Pancreas (tissue), 10 donors: ENCODE measurements around the gene SF3A1. TPM values are rescaled to one million over a fixed set of nuclear protein-coding genes. Genes with fewer than 3 reads are reported as not detected.
"Not testable (repeated sequence)": the region's sequence is repeated elsewhere in the genome, so short reads cannot be mapped to it uniquely, and the experiment has no call there.

ENCODE experiments used
- ATAC-seq, 4 donors: fragments of 200-7000 bp; cut with Tn5 transposase; one replicate each; pipeline versions ENCODE4 v1.8.0 to v1.9.1; 2020; ENCODE audit warnings: mild to moderate bottlenecking in 4 of 4, moderate library complexity in 4 of 4
- DNase-seq, 6 donors: peaks; one replicate each; pipeline ENCODE4 v3.0.0-alpha.2; 2020
- FAIRE-seq: peaks from 2 replicates; lab custom pipeline; 2012; peaks lifted over from hg19 to GRCh38; lab: Jason Lieb, UNC
- H3K27ac ChIP-seq, 4 donors: fragments of 200-600 bp; sonication (generic); 1 replicate in 3 of 4; 2 replicates in 1 of 4; pipeline versions ENCODE4 v1.5.0 to v1.8.0; 2020
- H3K27me3 ChIP-seq, 4 donors: fragments of 200-600 bp; one replicate each; pipeline ENCODE4 v1.8.0; 2021
- H3K36me3 ChIP-seq, 3 donors: fragments of 200-600 bp; sonication (generic) in 1 of 3; one replicate each; pipeline versions ENCODE4 v1.5.0 to v1.8.0; 2020 to 2021
- H3K4me1 ChIP-seq, 3 donors: fragments of 200-600 bp; one replicate each; pipeline ENCODE4 v1.8.0; 2021
- H3K4me3 ChIP-seq, 4 donors: fragments of 200-600 bp; sonication (generic) in 2 of 4; one replicate each; pipeline versions ENCODE4 v1.5.0 to v1.8.0; 2020 to 2021
- H3K9me3 ChIP-seq, 4 donors: fragments of 200-600 bp; one replicate each; pipeline ENCODE4 v1.8.0; 2021
- CTCF ChIP-seq, 4 donors: fragments of 200-600 bp; sonication (generic) in 3 of 4; IDR thresholded peaks; one replicate each; pipeline versions ENCODE4 v1.5.0 to v1.8.0; 2021; ENCODE audit warnings: antibody characterized with exemption in 4 of 4
- WGBS, 2 donors: extraction: QIAGEN DNeasy Blood & Tissue Kit; methylation state at CpG; one replicate each; pipeline ENCODE4 v1.1.7; 2013; 5-methylcytosine and 5-hydroxymethylcytosine counted together
- intact Hi-C, 3 donors: fragments of 100-400 bp; cut with DNase I; formaldehyde crosslinking; loops; one replicate each; pipeline versions ENCODE4 v1.11.1 to v1.14.2; 2022
- polyA plus RNA-seq, 2 donors: library from polyadenylated mRNA; stranded (reverse); fragments of 200-250 nt; gene quantifications; one replicate each; pipeline ENCODE4 v1.2.3, GENCODE V29; 2013
- total RNA-seq, 6 donors: library from RNA; stranded (reverse); fragmentation: NEBNext Ultra II Directional in 4 of 6; extraction: Animal tissue kit (Norgen Biotek cat#: 25700) in 4 of 6; gene quantifications; one replicate each; pipeline versions ENCODE4 v1.2.1 to v1.2.4, GENCODE V29; 2021 to 2023
- donor health status: healthy with polysubstance abuse.
- donor health status: DM: no; HTN: no; CAD: no; lungs with moderate emphysema.
- donor health status: DM: no; HTN: no; CAD: no.
- donor health status: control.
- donor health status: control.
- donor health status: Bipolar disorder and iron deficiency.
- donor health status: DM: yes; HTN: yes; CAD: no.
- donor health status: DM: no; HTN: no; CAD: no.
- donor health status: DM: no; HTN: no; CAD: no.
- donor health status: DM: yes; HTN: yes; CAD: no.

SF3A1 gene
- total and polyA plus RNA-seq, 8 donors, result 19.2 to 102 (median 85.8) TPM

- H3K4me1 ChIP-seq, result peaks cover 0 to 5% (median 0%) of the 10 kb centered on the region in 3 donors
- DNase-seq (no peak), FAIRE-seq (no peak), ATAC-seq (no peak)
- H3K36me3 ChIP-seq, result no peaks in the 10 kb centered on the region
- no peak overlapping the region for H3K4me3 ChIP-seq
- TF ChIP-seq CTCF (IDR thresholded peaks at IDR 0.05), result no peak
- no peaks in the 10 kb centered on the region for H3K9me3 ChIP-seq
- no peaks in the 10 kb centered on the region for H3K27me3 ChIP-seq
- 79 to 86% methylated on average over 5 of the region's 5 CpGs for WGBS, 2 donors
- intact Hi-C loops, result no loop called here
- no peak overlapping the region for H3K27ac ChIP-seq
Observed at GRCh38 chr22:30402028-30402765, 45.5 kb upstream of the SF3A1 start.

DNA sequence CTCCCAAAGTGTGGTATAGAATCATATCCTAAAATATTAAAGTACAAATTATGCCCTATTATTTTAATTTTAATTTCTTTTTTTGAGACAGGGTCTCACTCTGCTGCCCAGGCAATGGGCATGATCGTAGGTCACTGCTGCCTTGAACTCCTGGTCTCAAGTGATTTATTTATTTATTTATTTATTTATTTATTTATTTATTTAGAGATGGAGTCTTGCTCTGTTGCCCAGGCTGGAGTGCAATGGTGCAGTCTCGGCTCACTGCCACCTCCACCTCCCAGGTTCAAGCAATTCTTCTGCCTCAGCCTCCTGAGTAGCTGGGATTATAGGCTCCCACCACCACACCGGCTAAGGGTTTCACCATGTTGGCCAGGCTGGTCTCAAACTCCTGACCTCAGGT, 44.3 kb upstream of the SF3A1 start:
- H3K27me3 ChIP-seq, FAIRE-seq, H3K27ac ChIP-seq, intact Hi-C loops, H3K4me1 ChIP-seq, H3K36me3 ChIP-seq, H3K9me3 ChIP-seq, ATAC-seq, DNase-seq, H3K4me3 ChIP-seq: not testable (repeated sequence)
- 95 to 96% methylated on average over 3 of the region's 3 CpGs for WGBS, 2 donors

GRCh38 chr22:30400159-30400558, 43.5 kb upstream of the SF3A1 start:
- H3K4me3 ChIP-seq, result no peak overlapping the region
- DNase-seq, result no peak
- peaks cover 0 to 5% (median 0%) of the 10 kb centered on the region in 3 donors for H3K4me1 ChIP-seq
- no peak for TF ChIP-seq CTCF (IDR thresholded peaks at IDR 0.05)
- WGBS, 2 donors, result 69 to 75% methylated on average over 1 of the region's 1 CpG
- no peak for FAIRE-seq
- intact Hi-C loops, result no loop called here
- H3K9me3 ChIP-seq, result no peaks in the 10 kb centered on the region
- H3K27me3 ChIP-seq, result no peaks in the 10 kb centered on the region
- no peaks in the 10 kb centered on the region for H3K36me3 ChIP-seq
- H3K27ac ChIP-seq, result no peak overlapping the region
- ATAC-seq, result no peak

DNA sequence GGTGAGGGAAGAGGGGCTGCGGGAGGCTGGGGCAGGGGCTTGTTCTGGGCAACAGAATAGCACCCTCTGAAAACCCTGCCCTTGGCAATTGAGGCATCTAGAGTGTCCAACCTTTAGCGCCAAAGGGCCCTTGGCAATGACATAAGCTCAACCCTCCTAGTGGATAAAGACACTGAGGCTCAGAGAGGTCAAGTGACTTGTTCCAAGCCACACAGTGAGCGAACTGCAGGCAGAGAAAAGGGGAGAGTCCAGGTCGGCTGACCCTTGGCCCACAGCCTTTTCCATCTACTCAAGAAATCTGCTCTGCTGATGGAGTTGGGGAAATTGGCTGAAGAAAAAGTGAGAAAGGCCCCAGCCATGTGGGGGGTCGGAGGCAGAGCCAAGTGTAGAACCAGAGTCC, 43.0 kb upstream of the SF3A1 start:
- ATAC-seq, result no peak
- H3K27me3 ChIP-seq, result no peaks in the 10 kb centered on the region
- no peaks in the 10 kb centered on the region for H3K9me3 ChIP-seq
- H3K27ac ChIP-seq, result no peak overlapping the region
- no peaks in the 10 kb centered on the region for H3K36me3 ChIP-seq
- DNase-seq, result no peak
- H3K4me3 ChIP-seq, result no peak overlapping the region
- no peak for FAIRE-seq
- intact Hi-C loops, result no loop called here
- no peak for TF ChIP-seq CTCF (IDR thresholded peaks at IDR 0.05)
- 73 to 88% methylated on average over 5 of the region's 5 CpGs for WGBS, 2 donors
- peaks cover 0 to 5% (median 0%) of the 10 kb centered on the region in 3 donors for H3K4me1 ChIP-seq

DNA sequence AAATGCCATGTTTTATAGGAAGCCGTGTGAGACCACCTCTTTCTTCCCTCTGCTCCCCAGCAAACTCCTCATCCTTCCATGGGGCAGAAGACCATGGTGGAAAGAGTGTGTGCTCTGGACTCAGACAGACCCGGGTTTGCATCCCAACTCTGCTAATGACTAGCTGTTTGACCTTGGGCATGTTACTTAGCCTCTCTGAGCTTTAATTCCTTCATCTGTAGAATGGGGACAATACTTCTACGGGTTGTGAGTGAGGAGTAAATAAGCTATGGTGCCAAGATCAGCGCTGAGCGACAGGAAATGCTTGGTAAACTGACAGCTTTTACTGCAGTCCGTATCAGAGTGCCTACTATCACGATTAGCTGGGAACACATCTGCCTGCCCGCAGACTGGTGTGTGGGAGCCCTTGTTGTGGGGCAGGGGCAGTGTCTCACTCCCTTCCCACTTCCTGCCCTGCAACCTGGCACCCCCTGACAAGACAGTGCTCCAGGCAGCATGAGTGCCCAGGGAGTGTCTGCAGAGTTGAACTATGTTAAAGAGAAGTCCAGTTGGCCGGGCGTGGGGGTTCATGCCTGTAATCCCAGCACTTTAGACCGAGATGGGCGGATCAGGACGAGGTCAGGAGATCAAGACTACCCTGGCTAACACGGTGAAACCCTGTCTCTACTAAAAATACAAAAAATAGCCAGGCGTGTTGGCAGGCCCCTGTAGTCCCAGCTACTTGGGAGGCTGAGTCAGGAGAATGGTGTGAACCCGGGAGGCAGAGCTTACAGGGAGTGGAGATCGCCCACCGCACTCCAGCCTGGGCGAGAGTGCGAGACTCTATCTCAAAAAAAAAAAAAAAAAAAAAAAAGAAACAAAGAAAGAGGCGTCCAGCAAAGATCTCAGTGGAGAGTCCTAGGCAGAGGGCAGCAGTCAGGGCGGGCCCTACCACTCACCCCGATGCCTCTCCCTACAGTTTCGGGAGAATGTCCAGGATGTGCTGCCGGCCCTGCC, 42.3 kb upstream of the SF3A1 start:
- no peak overlapping the region for H3K4me3 ChIP-seq
- H3K27me3 ChIP-seq, result no peaks in the 10 kb centered on the region
- H3K27ac ChIP-seq, result no peak overlapping the region
- no peaks in the 10 kb centered on the region for H3K36me3 ChIP-seq
- ATAC-seq, result no peak
- TF ChIP-seq CTCF (IDR thresholded peaks at IDR 0.05), result no peak
- no peaks in the 10 kb centered on the region for H3K9me3 ChIP-seq
- FAIRE-seq, result no peak
- intact Hi-C loops, result no loop called here
- WGBS, 2 donors, result 59 to 66% methylated on average over 23 to 25 of the region's 25 CpGs
- peaks cover 0 to 5% (median 0%) of the 10 kb centered on the region in 3 donors for H3K4me1 ChIP-seq
- no peak for DNase-seq
